Progenitor cell of endocrine pancreas (in vitro differentiated cells): ENCODE results near the gene RIPOR2. TPM values are rescaled to one million over a fixed set of nuclear protein-coding genes. Genes with fewer than 3 reads are reported as not detected.

Experiments used
- DNase-seq: peaks from one replicate; pipeline ENCODE4 v3.0.0; 2021; ENCODE audit warnings: low spot score; ENCODE audit not compliant: unreplicated experiment
- H3K27ac Mint-ChIP-seq: 2 replicates; pipeline ENCODE4 v1.8.0; 2021; ENCODE audit warnings: mild to moderate bottlenecking, moderate library complexity, mixed read lengths
- H3K27me3 Mint-ChIP-seq: 2 replicates; pipeline ENCODE4 v1.8.0; 2021; ENCODE audit warnings: mixed read lengths
- H3K36me3 Mint-ChIP-seq: 2 replicates; pipeline ENCODE4 v1.8.0; 2022; ENCODE audit warnings: mixed read lengths; ENCODE audit not compliant: insufficient read depth
- H3K4me1 Mint-ChIP-seq: 2 replicates; pipeline ENCODE4 v1.8.0; 2021; ENCODE audit warnings: low read depth, mixed read lengths
- H3K4me3 Mint-ChIP-seq: 2 replicates; pipeline ENCODE4 v1.8.0; 2021; ENCODE audit warnings: low read depth, mild to moderate bottlenecking, moderate library complexity, mixed read lengths
- H3K9me3 Mint-ChIP-seq: 2 replicates; pipeline ENCODE4 v1.8.0; 2021; ENCODE audit warnings: low read depth, mixed read lengths
- total RNA-seq: library from RNA; stranded (reverse); gene quantifications from 2 replicates; pipeline ENCODE4 v1.2.1, GENCODE V29; 2021
- TF ChIP-seq, protein P1 (sequence below): fragments of 200-600 bp; sonication (generic); IDR thresholded peaks from one replicate; pipeline ENCODE4 v1.5.0; 2021; ENCODE audit warnings: antibody characterized with exemption, mild to moderate bottlenecking; ENCODE audit not compliant: unreplicated experiment

Gene RIPOR2
- total RNA-seq, 1 donor from 2014 or later = 2.2 TPM

DNA sequence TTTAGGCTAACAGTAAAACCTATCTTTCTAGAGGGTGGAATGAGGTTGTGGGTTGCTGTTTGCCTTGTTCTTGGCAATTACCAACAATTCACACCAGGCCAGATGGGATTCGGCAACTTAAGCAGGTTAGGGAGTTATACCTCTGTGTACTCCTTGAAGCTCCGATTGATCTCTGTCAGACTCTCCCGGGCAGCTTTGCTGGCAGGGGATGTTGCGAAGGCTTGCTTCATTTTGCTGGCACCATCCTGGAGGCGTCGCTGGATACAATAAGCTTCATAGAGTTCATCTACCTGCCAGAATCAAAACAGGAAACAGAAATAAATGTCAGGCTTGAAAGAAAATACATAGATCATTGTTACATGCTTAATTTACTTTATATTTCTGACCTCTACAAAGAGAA, 70.6 kb downstream of the RIPOR2 start:
- Mint-ChIP-seq H3K4me1 (no peaks in the 10 kb centered on the region), H3K27ac (no peak overlapping the region), H3K4me3 (no peak overlapping the region), H3K36me3 (no peaks in the 10 kb centered on the region), H3K9me3 (no peaks in the 10 kb centered on the region), H3K27me3 (no peaks in the 10 kb centered on the region)
- TF ChIP-seq, protein P1, sequence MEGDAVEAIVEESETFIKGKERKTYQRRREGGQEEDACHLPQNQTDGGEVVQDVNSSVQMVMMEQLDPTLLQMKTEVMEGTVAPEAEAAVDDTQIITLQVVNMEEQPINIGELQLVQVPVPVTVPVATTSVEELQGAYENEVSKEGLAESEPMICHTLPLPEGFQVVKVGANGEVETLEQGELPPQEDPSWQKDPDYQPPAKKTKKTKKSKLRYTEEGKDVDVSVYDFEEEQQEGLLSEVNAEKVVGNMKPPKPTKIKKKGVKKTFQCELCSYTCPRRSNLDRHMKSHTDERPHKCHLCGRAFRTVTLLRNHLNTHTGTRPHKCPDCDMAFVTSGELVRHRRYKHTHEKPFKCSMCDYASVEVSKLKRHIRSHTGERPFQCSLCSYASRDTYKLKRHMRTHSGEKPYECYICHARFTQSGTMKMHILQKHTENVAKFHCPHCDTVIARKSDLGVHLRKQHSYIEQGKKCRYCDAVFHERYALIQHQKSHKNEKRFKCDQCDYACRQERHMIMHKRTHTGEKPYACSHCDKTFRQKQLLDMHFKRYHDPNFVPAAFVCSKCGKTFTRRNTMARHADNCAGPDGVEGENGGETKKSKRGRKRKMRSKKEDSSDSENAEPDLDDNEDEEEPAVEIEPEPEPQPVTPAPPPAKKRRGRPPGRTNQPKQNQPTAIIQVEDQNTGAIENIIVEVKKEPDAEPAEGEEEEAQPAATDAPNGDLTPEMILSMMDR = no peak
- no peak for DNase-seq

DNA sequence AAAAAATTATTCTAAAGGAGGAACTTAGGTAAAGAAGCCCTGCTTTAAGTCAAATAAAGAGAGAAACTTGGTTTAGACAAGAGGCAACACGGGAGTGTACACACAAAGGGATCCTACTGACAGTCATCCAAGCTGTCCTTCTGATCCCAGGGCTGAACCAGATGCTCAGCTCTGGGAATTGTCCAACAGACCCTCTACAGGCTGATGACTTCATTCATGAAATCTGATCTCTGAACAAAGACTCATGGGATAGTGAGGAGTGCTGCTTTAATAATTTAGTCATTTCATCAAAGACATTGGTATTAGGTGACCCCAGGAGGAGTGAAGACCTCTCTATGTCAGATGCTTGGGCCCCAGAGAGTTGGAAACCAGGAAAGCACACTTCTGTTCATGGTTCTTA, 71.4 kb downstream of the RIPOR2 start:
- H3K27me3 Mint-ChIP-seq = no peaks in the 10 kb centered on the region
- no peaks in the 10 kb centered on the region for H3K9me3 Mint-ChIP-seq
- TF ChIP-seq, protein P1 = no peak
- H3K27ac Mint-ChIP-seq = no peak overlapping the region
- DNase-seq = no peak
- no peaks in the 10 kb centered on the region for H3K4me1 Mint-ChIP-seq
- H3K4me3 Mint-ChIP-seq = no peak overlapping the region
- H3K36me3 Mint-ChIP-seq = no peaks in the 10 kb centered on the region

DNA sequence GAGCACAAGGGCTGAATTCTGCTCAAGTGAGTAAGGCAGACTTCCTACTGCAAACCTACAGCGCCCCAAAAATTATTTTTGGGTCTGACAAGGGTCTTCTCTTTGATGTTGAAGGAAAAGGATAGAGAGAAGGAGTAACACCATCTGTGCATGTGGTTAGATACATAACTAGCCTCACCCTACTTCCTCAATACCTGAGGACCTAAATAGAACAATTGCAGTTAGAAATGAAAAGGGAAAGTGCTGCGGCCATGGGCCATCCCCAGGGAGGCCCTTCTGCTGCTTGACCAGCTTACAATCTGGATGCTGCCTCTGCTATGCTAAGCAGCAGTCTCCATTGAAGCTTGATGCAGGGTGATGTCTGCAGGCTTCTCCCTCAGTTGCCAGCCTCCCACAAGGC, 73.8 kb downstream of the RIPOR2 start:
- no peak overlapping the region for H3K4me3 Mint-ChIP-seq

DNA sequence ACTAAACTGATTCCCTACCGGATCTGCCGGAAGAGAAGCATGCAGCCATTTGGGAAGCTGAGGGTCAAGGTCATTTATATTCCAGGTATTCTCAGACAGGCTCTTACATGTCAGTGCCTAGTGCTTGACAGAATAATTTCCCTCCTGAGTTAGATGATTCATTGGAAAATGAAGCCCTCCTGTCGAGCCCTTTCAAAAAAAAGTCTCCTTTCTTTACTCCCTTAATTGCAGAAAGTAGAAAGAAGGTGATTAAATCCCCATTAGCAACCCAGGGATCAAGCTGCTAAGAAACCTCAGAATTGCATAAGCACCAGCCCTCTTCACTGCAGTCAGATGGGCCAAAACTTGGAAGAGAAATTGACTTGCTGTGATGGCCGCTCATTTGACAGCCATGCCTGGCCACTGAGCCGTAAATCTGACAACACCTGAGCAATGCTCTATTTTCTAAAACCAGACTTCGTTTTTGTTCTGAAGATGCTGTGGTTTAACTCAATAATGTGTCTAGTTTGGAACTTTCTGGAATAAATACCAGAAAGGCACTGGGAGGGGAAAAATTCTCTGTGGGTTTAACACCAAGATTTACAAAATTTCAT, 76.1 kb downstream of the RIPOR2 start:
- no peaks in the 10 kb centered on the region for H3K36me3 Mint-ChIP-seq
- TF ChIP-seq, protein P1 = no peak
- DNase-seq = no peak
- peaks cover 1% of the 10 kb centered on the region for H3K4me1 Mint-ChIP-seq
- no peak overlapping the region for H3K4me3 Mint-ChIP-seq
- no peaks in the 10 kb centered on the region for H3K27me3 Mint-ChIP-seq
- H3K27ac Mint-ChIP-seq = no peak overlapping the region
- H3K9me3 Mint-ChIP-seq = no peaks in the 10 kb centered on the region

More for the DNA sequence above, 73.8 kb downstream of the RIPOR2 start:
- H3K27ac Mint-ChIP-seq = no peak overlapping the region
- H3K36me3 Mint-ChIP-seq = no peaks in the 10 kb centered on the region
- H3K9me3 Mint-ChIP-seq = no peaks in the 10 kb centered on the region
- no peaks in the 10 kb centered on the region for H3K4me1 Mint-ChIP-seq
- TF ChIP-seq, protein P1 = no peak
- H3K27me3 Mint-ChIP-seq = no peaks in the 10 kb centered on the region
- DNase-seq = no peak

DNA sequence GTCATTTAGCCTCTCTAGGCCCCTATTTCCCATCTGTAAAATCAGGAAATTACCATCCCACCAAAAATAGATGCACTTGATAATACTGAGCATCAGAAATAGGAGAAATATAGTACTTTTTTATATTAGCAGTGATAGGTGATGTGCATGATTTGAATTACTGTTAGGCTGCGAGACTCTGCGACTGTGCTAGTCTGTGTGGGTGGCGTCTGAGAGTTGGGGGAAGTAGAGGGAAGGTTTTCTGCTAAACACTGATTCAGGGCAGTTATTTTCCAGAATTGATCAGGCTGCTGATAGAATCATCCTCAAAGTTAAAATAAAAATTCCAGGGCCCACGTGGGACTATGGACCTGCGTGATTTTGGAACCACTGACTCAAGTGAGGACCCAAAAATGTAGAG, 76.6 kb downstream of the RIPOR2 start:
- Mint-ChIP-seq H3K27me3 (no peaks in the 10 kb centered on the region), H3K4me3 (no peak overlapping the region), H3K9me3 (no peaks in the 10 kb centered on the region), H3K4me1 (peaks cover 3% of the 10 kb centered on the region), H3K27ac (no peak overlapping the region), H3K36me3 (no peaks in the 10 kb centered on the region)
- no peak for DNase-seq
- TF ChIP-seq, protein P1 = no peak
